Lower leg skin (tissue), 3 donors: Measurements from ENCODE around the gene NRXN3.

ENCODE experiments used
- POLR2A ChIP-seq, 2 donors: fragments of 450-650 bp; IDR thresholded peaks; one replicate each; pipeline ENCODE4 v1.6.1; 2016 to 2017; ENCODE audit warnings: antibody characterized with exemption in 2 of 2, mild to moderate bottlenecking in 1 of 2, moderate library complexity in 1 of 2
- TF ChIP-seq, protein P1 (sequence below), 3 donors: fragments of 450-650 bp; IDR thresholded peaks; one replicate each; pipeline ENCODE4 v1.5.1; 2016; ENCODE audit warnings: antibody characterized with exemption in 3 of 3, mild to moderate bottlenecking in 3 of 3, moderate library complexity in 2 of 3

DNA sequence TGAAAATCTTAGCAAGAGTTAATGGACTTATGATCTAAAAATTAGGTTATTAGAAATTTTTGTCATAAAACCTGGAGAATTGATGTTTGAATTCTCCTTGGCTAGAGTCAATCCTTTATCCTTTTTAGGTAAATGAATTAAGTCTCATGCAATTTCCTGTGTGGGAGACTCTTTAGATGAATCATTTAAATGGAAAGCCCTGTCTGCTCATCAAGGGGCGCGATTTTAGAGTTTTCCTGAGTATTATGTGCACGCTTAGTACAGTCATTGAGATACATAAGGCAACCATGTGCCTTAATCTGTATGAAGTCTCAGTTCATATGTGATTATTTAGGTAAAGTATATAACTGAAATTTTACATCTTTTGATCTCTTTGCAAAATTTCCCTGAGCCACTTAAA lies 974.7 kb downstream of the NRXN3 start:
- TF ChIP-seq, protein P1, sequence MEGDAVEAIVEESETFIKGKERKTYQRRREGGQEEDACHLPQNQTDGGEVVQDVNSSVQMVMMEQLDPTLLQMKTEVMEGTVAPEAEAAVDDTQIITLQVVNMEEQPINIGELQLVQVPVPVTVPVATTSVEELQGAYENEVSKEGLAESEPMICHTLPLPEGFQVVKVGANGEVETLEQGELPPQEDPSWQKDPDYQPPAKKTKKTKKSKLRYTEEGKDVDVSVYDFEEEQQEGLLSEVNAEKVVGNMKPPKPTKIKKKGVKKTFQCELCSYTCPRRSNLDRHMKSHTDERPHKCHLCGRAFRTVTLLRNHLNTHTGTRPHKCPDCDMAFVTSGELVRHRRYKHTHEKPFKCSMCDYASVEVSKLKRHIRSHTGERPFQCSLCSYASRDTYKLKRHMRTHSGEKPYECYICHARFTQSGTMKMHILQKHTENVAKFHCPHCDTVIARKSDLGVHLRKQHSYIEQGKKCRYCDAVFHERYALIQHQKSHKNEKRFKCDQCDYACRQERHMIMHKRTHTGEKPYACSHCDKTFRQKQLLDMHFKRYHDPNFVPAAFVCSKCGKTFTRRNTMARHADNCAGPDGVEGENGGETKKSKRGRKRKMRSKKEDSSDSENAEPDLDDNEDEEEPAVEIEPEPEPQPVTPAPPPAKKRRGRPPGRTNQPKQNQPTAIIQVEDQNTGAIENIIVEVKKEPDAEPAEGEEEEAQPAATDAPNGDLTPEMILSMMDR (IDR thresholded peaks at IDR 0.05) = no peak
- no peak for TF ChIP-seq POLR2A (IDR thresholded peaks at IDR 0.05)
